K562 (cell line): ENCODE data around the gene ABLIM2. TPM values are rescaled to one million over a fixed set of nuclear protein-coding genes. Genes with fewer than 3 reads are reported as not detected.

Experiments
- ATAC-seq: fragments of 200-7000 bp; cut with Tn5 transposase; 3 replicates; pipeline ENCODE4 v1.9.1; 2020; ENCODE audit warnings: moderate library complexity
- BruUV-seq: library from RNA; stranded (reverse); fragments of 400-500 nt; replicated peaks from 2 replicates; lab custom pipeline; 2021; lab: Mats Ljungman, UMichigan
- CTCF ChIA-PET: fragments of 300-600 bp; formaldehyde crosslinking; extraction: SDS; loops from one replicate; lab custom pipeline; 2021; ENCODE audit warnings: low intra/inter-chr PET ratio; lab: Yijun Ruan, JAX
- POLR2A ChIA-PET: fragments of 300-600, 350-650 bp; sonication (Branson Sonifier 250); formaldehyde crosslinking; extraction: SDS; loops from one replicate; lab custom pipeline; 2021; ENCODE audit warnings: antibody characterized with exemption, inconsistent platforms; lab: Yijun Ruan, JAX
- DNase-seq, 4 experiments: peaks; one replicate each; pipeline versions ENCODE4 v3.0.0 to v3.0.0-alpha.2; 2011 to 2018; ENCODE audit warnings: low spot score in 3 of 4, mixed read lengths in 3 of 4; ENCODE audit errors: extremely low read depth in 1 of 4
- FAIRE-seq: peaks from 2 replicates; lab custom pipeline; 2011; peaks lifted over from hg19 to GRCh38; lab: Jason Lieb, UNC
- H2AFZ ChIP-seq: 2 replicates; pipeline ENCODE4 v1.6.0; 2011; ENCODE audit warnings: low read depth, low read length, control low read depth, inconsistent platforms
- H3K27ac ChIP-seq: fragments of 200-600 bp; 3 replicates; pipeline ENCODE4 v1.8.0; 2011; ENCODE audit warnings: low read depth, mild to moderate bottlenecking, control low read depth, inconsistent platforms, low read length, moderate library complexity, mixed read lengths; ENCODE audit errors: extremely low read depth
- H3K27me3 ChIP-seq, 2 experiments: fragments of 300-600 bp in 1 of 2; 2 replicates in 1 of 2; 3 replicates in 1 of 2; pipeline versions ENCODE4 v1.6.0 to v1.8.0; 2011; ENCODE audit warnings: inconsistent platforms in 2 of 2, low read length in 2 of 2, mild to moderate bottlenecking in 1 of 2, mixed read lengths in 1 of 2, moderate library complexity in 1 of 2; ENCODE audit not compliant: control insufficient read depth in 2 of 2, insufficient read depth in 2 of 2
- H3K36me3 ChIP-seq: fragments of 300-600 bp; 3 replicates; pipeline ENCODE4 v1.8.0; 2011; ENCODE audit warnings: mild to moderate bottlenecking, low read length, inconsistent platforms; ENCODE audit not compliant: control insufficient read depth, insufficient read depth
- H3K4me1 ChIP-seq, 2 experiments: fragments of 200-600 bp in 1 of 2; replicated peaks in 1 of 2; 2 replicates in 1 of 2; 3 replicates in 1 of 2; pipeline versions ENCODE4 v1.5.1 to v1.8.0; 2011; ENCODE audit warnings: inconsistent platforms in 2 of 2, low read length in 2 of 2, mild to moderate bottlenecking in 1 of 2, mixed read lengths in 1 of 2, moderate library complexity in 1 of 2; ENCODE audit not compliant: control insufficient read depth in 2 of 2, insufficient read depth in 2 of 2
- H3K4me2 ChIP-seq: 2 replicates; pipeline ENCODE4 v1.6.1; 2011; ENCODE audit warnings: low read length, control low read depth, inconsistent platforms, mixed read lengths; ENCODE audit not compliant: insufficient read depth
- H3K4me3 ChIP-seq: fragments of 200-600 bp; sonication (generic), shearing (Covaris generic); 2 replicates; pipeline ENCODE4 v1.5.1; 2016; ENCODE audit warnings: control low read depth, inconsistent platforms
- H3K79me2 ChIP-seq: fragments of 200-600 bp; 3 replicates; pipeline ENCODE4 v1.8.0; 2011; ENCODE audit warnings: low read length, inconsistent platforms; ENCODE audit not compliant: control insufficient read depth, insufficient read depth
- H3K9ac ChIP-seq, 2 experiments: 2 replicates each; pipeline versions ENCODE4 v1.6.0 to v1.6.1; 2011; ENCODE audit warnings: low read depth in 2 of 2, low read length in 2 of 2, control low read depth in 1 of 2, inconsistent platforms in 1 of 2, mild to moderate bottlenecking in 1 of 2, mixed read lengths in 1 of 2; ENCODE audit not compliant: insufficient read depth in 1 of 2
- H3K9me1 ChIP-seq: one replicate; pipeline ENCODE4 v1.6.0; 2011; ENCODE audit warnings: inconsistent platforms, mild to moderate bottlenecking, low read length, moderate library complexity; ENCODE audit not compliant: control insufficient read depth, insufficient read depth
- H3K9me3 ChIP-seq: replicated peaks from 2 replicates; pipeline ENCODE4 v1.5.1; 2011; ENCODE audit warnings: low read depth, low read length, inconsistent platforms; ENCODE audit not compliant: control insufficient read depth, insufficient read depth
- H4K20me1 ChIP-seq: replicated peaks from 2 replicates; pipeline ENCODE4 v1.6.1; 2011; ENCODE audit warnings: low read length, inconsistent platforms, mixed read lengths; ENCODE audit not compliant: control insufficient read depth, insufficient read depth
- ATF1 ChIP-seq, 2 experiments: fragments of 450-650 bp in 1 of 2; IDR thresholded peaks; 2 replicates each; pipeline ENCODE4 v1.6.1; 2016; ENCODE audit warnings: missing compliant biosample characterization in 1 of 2, missing genetic modification characterization in 1 of 2
- CBX3 ChIP-seq, 2 experiments: IDR thresholded peaks; 1 replicate in 1 of 2; 2 replicates in 1 of 2; pipeline ENCODE4 v1.6.1; 2012; ENCODE audit warnings: inconsistent platforms in 2 of 2, low read length in 2 of 2, borderline replicate concordance in 1 of 2, control low read depth in 1 of 2
- COPS2 ChIP-seq: fragments of 450-650 bp; conservative IDR thresholded peaks from 2 replicates; pipeline ENCODE4 v1.6.1; 2016; ENCODE audit warnings: mild to moderate bottlenecking, moderate library complexity
- CREB1 ChIP-seq, 2 experiments: sonication (generic) in 1 of 2; formaldehyde crosslinking in 1 of 2; IDR thresholded peaks; 2 replicates each; pipeline versions ENCODE4 v1.6.1 to v1.8.0; 2012 to 2022; ENCODE audit warnings: inconsistent platforms in 1 of 2, mild to moderate bottlenecking in 1 of 2, missing genetic modification reagents in 1 of 2, moderate library complexity in 1 of 2
- EGR1 ChIP-seq: fragments of 450-650 bp; conservative IDR thresholded peaks from 2 replicates; pipeline ENCODE4 v1.6.1; 2017; ENCODE audit warnings: mild to moderate bottlenecking
- KAT7 ChIP-seq: sonication (generic); formaldehyde crosslinking; IDR thresholded peaks from 2 replicates; pipeline ENCODE4 v1.8.0; 2022; ENCODE audit warnings: missing genetic modification reagents, mild to moderate bottlenecking, borderline replicate concordance
- MCM2 ChIP-seq: fragments of 450-650 bp; IDR thresholded peaks from 2 replicates; pipeline ENCODE4 v1.6.1; 2017; ENCODE audit warnings: low read depth, mild to moderate bottlenecking
- MECOM ChIP-seq: fragments of 250-450 bp; sonication (Bioruptor Pico); IDR thresholded peaks from 2 replicates; pipeline ENCODE4 v1.8.0; 2022; ENCODE audit warnings: inconsistent platforms
- NCOA2 ChIP-seq, 2 experiments: fragments of 450-650 bp; IDR thresholded peaks; 2 replicates each; pipeline ENCODE4 v1.6.1; 2018; ENCODE audit warnings: mild to moderate bottlenecking in 2 of 2, moderate library complexity in 1 of 2; ENCODE audit not compliant: partially characterized antibody in 2 of 2
- SETDB1 ChIP-seq: IDR thresholded peaks from one replicate; pipeline ENCODE4 v1.6.1; 2012; ENCODE audit warnings: low read length, control low read depth, inconsistent platforms
- SP1 ChIP-seq: sonication (generic); formaldehyde crosslinking; IDR thresholded peaks from 2 replicates; pipeline ENCODE4 v1.8.1; 2022; ENCODE audit warnings: mild to moderate bottlenecking, missing genetic modification reagents
- STAT5B ChIP-seq: fragments of 250-450 bp; sonication (Bioruptor Pico); IDR thresholded peaks from 2 replicates; pipeline ENCODE4 v1.8.0; 2021; ENCODE audit warnings: mild to moderate bottlenecking, inconsistent platforms
- ZFP36 ChIP-seq: fragments of 150-350 bp; IDR thresholded peaks from 2 replicates; pipeline ENCODE4 v1.6.1; 2018; ENCODE audit warnings: low read length, low read depth; ENCODE audit not compliant: partially characterized antibody
- ZNF24 ChIP-seq: fragments of 450-650 bp; IDR thresholded peaks from 2 replicates; pipeline ENCODE4 v1.6.1; 2016
- ZNF253 ChIP-seq: fragments of 250-450 bp; sonication (Bioruptor Pico); conservative IDR thresholded peaks from 2 replicates; pipeline ENCODE4 v1.6.1; 2021; ENCODE audit warnings: mild to moderate bottlenecking
- ZNF696 ChIP-seq: fragments of 250-450 bp; sonication (Bioruptor Pico); conservative IDR thresholded peaks from 2 replicates; pipeline ENCODE4 v1.4.0; 2020; ENCODE audit warnings: mild to moderate bottlenecking, moderate library complexity
- WGBS: fragments of 100-300 bp; shearing (Covaris generic); methylation state at CpG from one replicate; pipeline ENCODE4 v1.1.6; 2016; ENCODE audit warnings: low coverage, mixed read lengths; ENCODE audit not compliant: insufficient coverage; ENCODE audit errors: missing lambda C conversion rate; 5-methylcytosine and 5-hydroxymethylcytosine counted together
- in situ Hi-C: fragments of 300-500 bp; cut with MboI; formaldehyde crosslinking; loops from 4 replicates; pipeline ENCODE4 v1.15.0; 2018; ENCODE audit warnings: inconsistent platforms, mixed read lengths
- intact Hi-C: fragments of 100-400 bp; cut with micrococcal nuclease; formaldehyde crosslinking; loops from 2 replicates; pipeline ENCODE4 v1.14.2; 2022
- polyA plus RNA-seq, 8 experiments: library from polyadenylated mRNA; depleted of rRNA in 4 of 8; stranded (reverse) in 5 of 8; unstranded in 3 of 8; fragments of >200 nt; fragmentation: Nextera tagmentation in 2 of 8; fragmentation: Illumina TruSeq in 1 of 8; extraction: Ambion mirVana in 2 of 8; extraction: Trizol in 1 of 8; gene quantifications; 2 replicates each; pipeline versions ENCODE4 v1.2.1 to v1.2.3, GENCODE V29; 2011 to 2014; ENCODE audit warnings: inconsistent platforms in 1 of 8, missing spikeins in 1 of 8
- total RNA-seq, 7 experiments: library from RNA; depleted of rRNA in 6 of 7; stranded (reverse); fragments of >200 nt in 6 of 7; fragmentation: Illumina TruSeq in 2 of 7; extraction: Trizol in 2 of 7; gene quantifications; 2 replicates each; pipeline versions ENCODE4 v1.2.1 to v1.2.3, GENCODE V29; 2011 to 2021; ENCODE audit warnings: low replicate concordance in 1 of 7
- TF ChIP-seq, protein P1 (sequence below), 2 experiments: fragments of 150-350 bp in 1 of 2; IDR thresholded peaks; 2 replicates each; pipeline ENCODE4 v1.6.1; 2012 to 2016; ENCODE audit warnings: low read depth in 2 of 2, low read length in 2 of 2, mild to moderate bottlenecking in 1 of 2, moderate library complexity in 1 of 2
- TF ChIP-seq, protein P2 (sequence below): sonication (generic); formaldehyde crosslinking; IDR thresholded peaks from 2 replicates; pipeline ENCODE4 v1.8.0; 2022; ENCODE audit warnings: missing genetic modification reagents, mild to moderate bottlenecking, borderline replicate concordance

The ABLIM2 gene
- total and polyA plus RNA-seq, 9 of the 15 experiments (the other 6 are each of a cell fraction or from before 2014, with no cell fraction given): not detected

DNA sequence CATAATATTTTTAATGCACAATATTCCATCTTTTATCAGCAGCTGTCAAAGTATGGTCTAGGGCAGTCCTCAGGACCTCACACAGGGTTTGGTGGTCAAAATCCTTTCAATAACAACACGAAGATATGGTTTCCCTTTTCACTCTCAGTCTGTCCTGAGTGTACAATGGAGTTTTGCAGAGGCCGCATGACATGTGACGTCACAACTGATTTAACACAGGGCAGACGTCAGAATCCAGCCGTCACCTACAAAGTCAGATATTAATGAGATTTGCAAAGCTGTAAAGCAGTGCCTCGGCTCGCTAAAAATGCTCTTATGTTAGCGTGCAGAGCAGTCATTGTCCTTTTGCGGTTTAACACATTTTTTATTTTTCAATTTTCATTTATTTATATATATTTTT lies 12.5 kb downstream of the ABLIM2 start (continued):
- TF ChIP-seq, protein P1, sequence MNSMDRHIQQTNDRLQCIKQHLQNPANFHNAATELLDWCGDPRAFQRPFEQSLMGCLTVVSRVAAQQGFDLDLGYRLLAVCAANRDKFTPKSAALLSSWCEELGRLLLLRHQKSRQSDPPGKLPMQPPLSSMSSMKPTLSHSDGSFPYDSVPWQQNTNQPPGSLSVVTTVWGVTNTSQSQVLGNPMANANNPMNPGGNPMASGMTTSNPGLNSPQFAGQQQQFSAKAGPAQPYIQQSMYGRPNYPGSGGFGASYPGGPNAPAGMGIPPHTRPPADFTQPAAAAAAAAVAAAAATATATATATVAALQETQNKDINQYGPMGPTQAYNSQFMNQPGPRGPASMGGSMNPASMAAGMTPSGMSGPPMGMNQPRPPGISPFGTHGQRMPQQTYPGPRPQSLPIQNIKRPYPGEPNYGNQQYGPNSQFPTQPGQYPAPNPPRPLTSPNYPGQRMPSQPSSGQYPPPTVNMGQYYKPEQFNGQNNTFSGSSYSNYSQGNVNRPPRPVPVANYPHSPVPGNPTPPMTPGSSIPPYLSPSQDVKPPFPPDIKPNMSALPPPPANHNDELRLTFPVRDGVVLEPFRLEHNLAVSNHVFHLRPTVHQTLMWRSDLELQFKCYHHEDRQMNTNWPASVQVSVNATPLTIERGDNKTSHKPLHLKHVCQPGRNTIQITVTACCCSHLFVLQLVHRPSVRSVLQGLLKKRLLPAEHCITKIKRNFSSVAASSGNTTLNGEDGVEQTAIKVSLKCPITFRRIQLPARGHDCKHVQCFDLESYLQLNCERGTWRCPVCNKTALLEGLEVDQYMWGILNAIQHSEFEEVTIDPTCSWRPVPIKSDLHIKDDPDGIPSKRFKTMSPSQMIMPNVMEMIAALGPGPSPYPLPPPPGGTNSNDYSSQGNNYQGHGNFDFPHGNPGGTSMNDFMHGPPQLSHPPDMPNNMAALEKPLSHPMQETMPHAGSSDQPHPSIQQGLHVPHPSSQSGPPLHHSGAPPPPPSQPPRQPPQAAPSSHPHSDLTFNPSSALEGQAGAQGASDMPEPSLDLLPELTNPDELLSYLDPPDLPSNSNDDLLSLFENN (IDR thresholded peaks at IDR 0.05; ENCODE audit: low read depth in 2 of 2, low read length in 2 of 2): no peak
- TF ChIP-seq ZNF253 (CRISPR knock-in tag) (no peak), ATF1 (CRISPR knock-in tag; IDR thresholded peaks at IDR 0.05) (no peak), ATF1 (tag; IDR thresholded peaks at IDR 0.05) (peak; percentile 90), SP1 (no peak), CREB1 (IDR thresholded peaks at IDR 0.05) (0 out of 2 replicates have a peak, but pooled peaks have one; percentile 55), CREB1 (CRISPR knock-in tag; IDR thresholded peaks at IDR 0.05) (peak; percentile 61; the same call in 1 of the 2 replicates), SETDB1 (no peak), MECOM (CRISPR knock-in tag) (no peak)

DNA sequence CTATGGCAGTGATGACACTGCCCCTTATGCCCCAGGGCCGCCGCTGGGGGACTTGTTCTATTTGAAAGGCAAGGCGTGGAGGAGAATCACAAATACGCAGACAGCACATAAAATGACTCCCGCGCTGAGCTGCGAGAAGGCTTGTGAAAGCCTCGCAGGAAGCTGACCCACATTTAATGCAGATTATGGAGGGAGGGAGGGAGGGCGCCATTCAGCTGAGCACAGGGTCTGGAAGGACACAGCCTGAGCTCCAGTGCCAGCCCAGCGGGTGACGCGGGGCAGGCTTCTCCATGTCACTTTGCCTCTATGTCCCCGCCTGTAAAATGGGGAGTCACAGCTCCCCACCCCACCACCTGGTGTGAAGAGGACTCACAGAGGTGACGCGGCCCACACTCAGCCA lies 14.3 kb downstream of the ABLIM2 start:
- no peak overlapping the region for H3K27ac ChIP-seq
- no peak overlapping the region for H3K9ac ChIP-seq
- ChIA-PET CTCF (no interaction called here), POLR2A (interaction anchor here (0.7 kb wide), 1 partner anchor 11 kb away, joined by 3 read pairs; no protein-coding TSS in a partner anchor)
- in situ Hi-C loops: no loop called here
- H4K20me1 ChIP-seq: peaks cover 7% of the 10 kb centered on the region; the same call in 1 of the 2 replicates
- intact Hi-C loops: no loop called here
- H3K4me3 ChIP-seq: no peak overlapping the region
- no peaks in the 10 kb centered on the region for H3K9me1 ChIP-seq
- 0 out of 5 replicates have a peak, but pooled peaks cover 0 to 3% of the 10 kb centered on the region in 2 experiments for H3K4me1 ChIP-seq
- DNase-seq (no peak), FAIRE-seq (no peak), ATAC-seq (no peak)
- H3K4me2 ChIP-seq: no peak overlapping the region
- H3K79me2 ChIP-seq: no peaks in the 10 kb centered on the region
- no peaks in the 10 kb centered on the region for H3K36me3 ChIP-seq
- H3K27me3 ChIP-seq: peaks cover 19 to 61% of the 10 kb centered on the region in 2 experiments; a peak in 4 of 5 replicates
- no TSS peak for BruUV-seq
- 0% methylated on average over 12 of the region's 15 CpGs for WGBS
- H2AFZ ChIP-seq: no peak overlapping the region
- no peaks in the 10 kb centered on the region for H3K9me3 ChIP-seq
- no peak for TF ChIP-seq ZNF696 (CRISPR knock-in tag)
- TF ChIP-seq KAT7: no peak
- TF ChIP-seq MCM2: no peak
- no peak for TF ChIP-seq ZNF24
- no peak for TF ChIP-seq CBX3 (IDR thresholded peaks at IDR 0.05; ENCODE audit: borderline replicate concordance in 1 of 2, low read length in 2 of 2)
- TF ChIP-seq, protein P2, sequence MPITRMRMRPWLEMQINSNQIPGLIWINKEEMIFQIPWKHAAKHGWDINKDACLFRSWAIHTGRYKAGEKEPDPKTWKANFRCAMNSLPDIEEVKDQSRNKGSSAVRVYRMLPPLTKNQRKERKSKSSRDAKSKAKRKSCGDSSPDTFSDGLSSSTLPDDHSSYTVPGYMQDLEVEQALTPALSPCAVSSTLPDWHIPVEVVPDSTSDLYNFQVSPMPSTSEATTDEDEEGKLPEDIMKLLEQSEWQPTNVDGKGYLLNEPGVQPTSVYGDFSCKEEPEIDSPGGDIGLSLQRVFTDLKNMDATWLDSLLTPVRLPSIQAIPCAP: no peak
- no peak for TF ChIP-seq STAT5B (CRISPR knock-in tag)
- TF ChIP-seq EGR1: no peak
- TF ChIP-seq NCOA2 (IDR thresholded peaks at IDR 0.05; ENCODE audit: partially characterized antibody in 2 of 2): no peak
- TF ChIP-seq COPS2: no peak
- no peak for TF ChIP-seq ZFP36
